A549 treated with ZK216348 at 1 μM for 4 hours (cell line): ENCODE measurements around the gene FGF9. TPM values are rescaled to one million over a fixed set of nuclear protein-coding genes. Genes with fewer than 3 reads are reported as not detected.

ENCODE experiments used
- total RNA-seq: library from RNA; stranded (reverse); fragments of 200-300 nt; extraction: Qiagen RNA extraction; gene quantifications from 5 replicates; pipeline ENCODE4 v1.2.3, GENCODE V29; 2022; ENCODE audit warnings: low read depth

FGF9 gene
- total RNA-seq, result 0.07 TPM in 1 of 5 replicates, not detected in the others

GRCh38 chr13:21670883-21671619, at the start of gene FGF9:
Gene FGF9, plus strand, starts transcription at chr13:21671073. Its CDS starts 840 bp downstream, at chr13:21671913.

Other genes starting within 250 kb of the FGF9 start
- gene ZDHHC20, start 211.8 kb upstream of the FGF9 start, total RNA-seq, result 8.5 to 21.7 TPM (median 18.9 TPM) in 5 replicates
- gene MICU2, start 66.9 kb upstream of the FGF9 start, total RNA-seq, result 14.1 to 23.3 TPM (median 16.1 TPM) in 5 replicates